H9 (cell line): Measurements from ENCODE around the gene SOHLH1. TPM values are rescaled to one million over a fixed set of nuclear protein-coding genes. Genes with fewer than 3 reads are reported as not detected.

Experiments
- DNase-seq: peaks from one replicate; pipeline ENCODE4 v3.0.0-alpha.2; 2017
- H2AFZ ChIP-seq: one replicate; pipeline ENCODE4 v1.6.1; 2013; ENCODE audit warnings: mild to moderate bottlenecking, low read length, control low read depth, moderate library complexity
- H2AK5ac ChIP-seq: 2 replicates; pipeline ENCODE4 v1.6.1; 2013; ENCODE audit warnings: low read length, control low read depth, mixed read lengths; ENCODE audit not compliant: insufficient read length
- H2BK120ac ChIP-seq: one replicate; pipeline ENCODE4 v1.6.1; 2013; ENCODE audit warnings: low read depth, mild to moderate bottlenecking, low read length, control low read depth, inconsistent platforms; ENCODE audit not compliant: poor library complexity, severe bottlenecking
- H2BK12ac ChIP-seq: 2 replicates; pipeline ENCODE4 v1.6.1; 2013; ENCODE audit warnings: low read length, control low read depth, mixed read lengths, low read depth; ENCODE audit not compliant: insufficient read length
- H2BK15ac ChIP-seq: 2 replicates; pipeline ENCODE4 v1.6.1; 2013; ENCODE audit warnings: low read depth, low read length, control low read depth
- H2BK20ac ChIP-seq: one replicate; pipeline ENCODE4 v1.6.1; 2013; ENCODE audit warnings: low read depth, mild to moderate bottlenecking, low read length, control low read depth, inconsistent platforms; ENCODE audit not compliant: poor library complexity, severe bottlenecking
- H2BK5ac ChIP-seq: 2 replicates; pipeline ENCODE4 v1.6.1; 2013; ENCODE audit warnings: low read length, control low read depth, mixed read lengths; ENCODE audit not compliant: insufficient read length
- H3K14ac ChIP-seq: 2 replicates; pipeline ENCODE4 v1.6.1; 2013; ENCODE audit warnings: low read length, control low read depth; ENCODE audit not compliant: insufficient read depth
- H3K18ac ChIP-seq: 2 replicates; pipeline ENCODE4 v1.6.1; 2013; ENCODE audit warnings: low read depth, mild to moderate bottlenecking, mixed read lengths, low read length, control low read depth; ENCODE audit not compliant: insufficient read length
- H3K23ac ChIP-seq: 2 replicates; pipeline ENCODE4 v1.6.1; 2013; ENCODE audit warnings: low read length, control low read depth, mixed read lengths, low read depth; ENCODE audit not compliant: insufficient read length
- H3K23me2 ChIP-seq: 2 replicates; pipeline ENCODE4 v1.6.1; 2013; ENCODE audit warnings: low read depth, mild to moderate bottlenecking, mixed read lengths, low read length, control low read depth; ENCODE audit not compliant: insufficient read length, poor library complexity, severe bottlenecking
- H3K27ac ChIP-seq: 2 replicates; pipeline ENCODE4 v1.5.1; 2013; ENCODE audit warnings: low read length, control low read depth, mixed read lengths, low read depth; ENCODE audit not compliant: insufficient read length
- H3K27me3 ChIP-seq: 2 replicates; pipeline ENCODE4 v1.6.1; 2013; ENCODE audit warnings: low read length, control low read depth, inconsistent platforms; ENCODE audit not compliant: insufficient read depth
- H3K4ac ChIP-seq: 2 replicates; pipeline ENCODE4 v1.6.1; 2013; ENCODE audit warnings: low read depth, mild to moderate bottlenecking, control low read depth, inconsistent platforms, low read length, moderate library complexity
- H3K4me1 ChIP-seq: 2 replicates; pipeline ENCODE4 v1.6.1; 2013; ENCODE audit warnings: low read length, control low read depth, inconsistent platforms; ENCODE audit not compliant: insufficient read depth
- H3K4me2 ChIP-seq: 2 replicates; pipeline ENCODE4 v1.6.1; 2013; ENCODE audit warnings: low read length, control low read depth, mixed read lengths; ENCODE audit not compliant: insufficient read length, insufficient read depth
- H3K56ac ChIP-seq: 2 replicates; pipeline ENCODE4 v1.6.1; 2013; ENCODE audit warnings: low read depth, mild to moderate bottlenecking, mixed read lengths, low read length, control low read depth; ENCODE audit not compliant: insufficient read length
- H3K79me1 ChIP-seq: 2 replicates; pipeline ENCODE4 v1.6.1; 2013; ENCODE audit warnings: low read depth, mild to moderate bottlenecking, moderate library complexity, low read length, control low read depth, inconsistent platforms; ENCODE audit not compliant: insufficient read depth, poor library complexity, severe bottlenecking
- H3K79me2 ChIP-seq: 2 replicates; pipeline ENCODE4 v1.6.1; 2013; ENCODE audit warnings: low read length, control low read depth, inconsistent platforms; ENCODE audit not compliant: insufficient read depth
- H3K9ac ChIP-seq: 2 replicates; pipeline ENCODE4 v1.6.1; 2013; ENCODE audit warnings: low read length, control low read depth, mixed read lengths; ENCODE audit not compliant: insufficient read length; ENCODE audit errors: extremely low read depth
- H3K9me3 ChIP-seq: one replicate; pipeline ENCODE4 v1.6.1; 2013; ENCODE audit warnings: low read depth, low read length, inconsistent platforms; ENCODE audit not compliant: control insufficient read depth
- H3T11ph ChIP-seq: one replicate; pipeline ENCODE4 v1.6.1; 2013; ENCODE audit warnings: mild to moderate bottlenecking, low read length, control low read depth, inconsistent platforms
- H4K20me1 ChIP-seq: one replicate; pipeline ENCODE4 v1.6.1; 2013; ENCODE audit not compliant: control insufficient read depth, insufficient read length, insufficient read depth
- H4K5ac ChIP-seq: 2 replicates; pipeline ENCODE4 v1.6.1; 2013; ENCODE audit warnings: low read depth, mild to moderate bottlenecking, mixed read lengths, low read length, control low read depth; ENCODE audit not compliant: insufficient read length
- H4K8ac ChIP-seq: replicated peaks from 2 replicates; pipeline ENCODE4 v1.6.1; 2013; ENCODE audit warnings: low read length, control low read depth, mixed read lengths, low read depth; ENCODE audit not compliant: insufficient read length
- H4K91ac ChIP-seq: 2 replicates; pipeline ENCODE4 v1.6.1; 2013; ENCODE audit warnings: low read depth, mild to moderate bottlenecking, moderate library complexity, mixed read lengths, low read length, control low read depth; ENCODE audit not compliant: insufficient read length
- H3K27ac Mint-ChIP-seq, 3 experiments: 2 replicates in 2 of 3; 3 replicates in 1 of 3; pipeline ENCODE4 v1.8.0; 2020 to 2021; ENCODE audit warnings: mixed read lengths in 3 of 3, mild to moderate bottlenecking in 1 of 3, moderate library complexity in 1 of 3
- H3K27me3 Mint-ChIP-seq: 2 replicates; pipeline ENCODE4 v1.8.0; 2021; ENCODE audit warnings: low read depth, mild to moderate bottlenecking, moderate library complexity, mixed read lengths
- H3K36me3 Mint-ChIP-seq, 3 experiments: 2 replicates in 2 of 3; 3 replicates in 1 of 3; pipeline ENCODE4 v1.8.0; 2020 to 2021; ENCODE audit warnings: low read depth in 3 of 3, mixed read lengths in 3 of 3; ENCODE audit not compliant: insufficient read depth in 1 of 3
- H3K4me1 Mint-ChIP-seq, 2 experiments: 2 replicates each; pipeline ENCODE4 v1.8.0; 2020; ENCODE audit warnings: mixed read lengths in 2 of 2
- H3K4me3 Mint-ChIP-seq, 2 experiments: 2 replicates in 1 of 2; 3 replicates in 1 of 2; pipeline ENCODE4 v1.8.0; 2020 to 2021; ENCODE audit warnings: mild to moderate bottlenecking in 2 of 2, mixed read lengths in 2 of 2, moderate library complexity in 1 of 2
- H3K9me3 Mint-ChIP-seq, 2 experiments: 2 replicates in 1 of 2; 3 replicates in 1 of 2; pipeline ENCODE4 v1.8.0; 2020; ENCODE audit warnings: mild to moderate bottlenecking in 2 of 2, mixed read lengths in 2 of 2, moderate library complexity in 1 of 2
- CTCF ChIP-seq: fragments of 200-600 bp; sonication (generic); conservative IDR thresholded peaks from 3 replicates; pipeline ENCODE4 v1.8.0; 2021; ENCODE audit warnings: antibody characterized with exemption, mild to moderate bottlenecking
- WGBS: extraction: QIAGEN DNeasy Blood & Tissue Kit; methylation state at CpG from one replicate; pipeline ENCODE4 v1.1.7; 2013; ENCODE audit warnings: missing lambda C conversion rate, low lambda C conversion rate, mixed read lengths; ENCODE audit not compliant: insufficient read length; ENCODE audit errors: extremely low coverage; 5-methylcytosine and 5-hydroxymethylcytosine counted together
- total RNA-seq: library from RNA; stranded (reverse); gene quantifications from 2 replicates; pipeline ENCODE4 v1.2.1, GENCODE V29; 2021

Gene SOHLH1
- total RNA-seq, 1 experiment from 2014 or later, result not detected

GRCh38 chr9:135690836-135691570 is 8.3 kb downstream of the SOHLH1 start:
- Histone ChIP-seq H3K4me1 (no peaks in the 10 kb centered on the region), H3K4me2 (no peak overlapping the region), H3K4ac (no peak overlapping the region), H2BK5ac (no peak overlapping the region), H3K79me2 (no peaks in the 10 kb centered on the region), H4K5ac (no peak overlapping the region), H3K27ac (no peak overlapping the region), H3K79me1 (no peaks in the 10 kb centered on the region), H3K23me2 (no peaks in the 10 kb centered on the region), H3K23ac (no peak overlapping the region), H3K18ac (no peak overlapping the region), H2AFZ (no peak overlapping the region), H3K14ac (no peak overlapping the region), H4K91ac (no peak overlapping the region), H3T11ph (no peak overlapping the region), H2BK120ac (no peak overlapping the region), H2BK15ac (no peak overlapping the region), H3K56ac (no peak overlapping the region), H2AK5ac (no peak overlapping the region), H3K27me3 (no peaks in the 10 kb centered on the region), H3K9ac (no peak overlapping the region), H4K8ac (no peak overlapping the region), H4K20me1 (no peaks in the 10 kb centered on the region), H3K9me3 (no peaks in the 10 kb centered on the region), H2BK12ac (no peak overlapping the region), H2BK20ac (no peak overlapping the region)
- no peaks in the 10 kb centered on the region; a peak in 1 of 5 replicates for H3K9me3 Mint-ChIP-seq
- peaks cover 9 to 13% of the 10 kb centered on the region in 2 experiments for H3K4me1 Mint-ChIP-seq
- H3K27ac Mint-ChIP-seq, result no peak overlapping the region
- TF ChIP-seq CTCF, result no peak
- peaks cover 2% of the 10 kb centered on the region; the same call in 1 of the 2 replicates for H3K27me3 Mint-ChIP-seq
- no peaks in the 10 kb centered on the region; a peak in 1 of 7 replicates for H3K36me3 Mint-ChIP-seq
- no CpG with 5 or more reads among the region's 19 CpGs for WGBS
- DNase-seq, result no peak
- no peak overlapping the region for H3K4me3 Mint-ChIP-seq
